Parathyroid adenoma (tissue), 2 donors: ENCODE measurements around the gene LAMB4.

ENCODE experiments used
- H2AFZ ChIP-seq: fragments of 300-600 bp; sonication (generic); one replicate; pipeline ENCODE4 v1.7.0; 2017; ENCODE audit warnings: antibody characterized with exemption, mild to moderate bottlenecking
- H3K27ac ChIP-seq: fragments of 300-600 bp; sonication (generic); one replicate; pipeline ENCODE4 v1.7.0; 2017
- H3K27me3 ChIP-seq: fragments of 300-600 bp; sonication (generic); one replicate; pipeline ENCODE4 v1.7.0; 2017; ENCODE audit warnings: low read length; ENCODE audit not compliant: control insufficient read depth, insufficient read depth
- H3K36me3 ChIP-seq: fragments of 300-600 bp; sonication (generic); one replicate; pipeline ENCODE4 v1.7.0; 2017; ENCODE audit warnings: low read length; ENCODE audit not compliant: control insufficient read depth, insufficient read depth
- H3K4me1 ChIP-seq: fragments of 300-600 bp; sonication (generic); one replicate; pipeline ENCODE4 v1.7.0; 2017; ENCODE audit warnings: control low read depth
- H3K4me2 ChIP-seq: fragments of 300-600 bp; sonication (generic); one replicate; pipeline ENCODE4 v1.7.0; 2017; ENCODE audit warnings: low read length
- H3K4me3 ChIP-seq: fragments of 300-600 bp; sonication (generic); one replicate; pipeline ENCODE4 v1.7.0; 2017; ENCODE audit warnings: low read depth, low read length
- H3K79me2 ChIP-seq: fragments of 300-600 bp; sonication (generic); one replicate; pipeline ENCODE4 v1.7.0; 2017; ENCODE audit warnings: control low read depth
- H3K9ac ChIP-seq: fragments of 300-600 bp; sonication (generic); one replicate; pipeline ENCODE4 v1.7.0; 2017; ENCODE audit warnings: mild to moderate bottlenecking
- H3K9me3 ChIP-seq: fragments of 300-600 bp; sonication (generic); one replicate; pipeline ENCODE4 v1.7.0; 2017; ENCODE audit warnings: low read length; ENCODE audit not compliant: control insufficient read depth
- CTCF ChIP-seq: fragments of 300-600 bp; sonication (generic); IDR thresholded peaks from one replicate; pipeline ENCODE4 v1.7.0; 2017; ENCODE audit warnings: antibody characterized with exemption, mild to moderate bottlenecking
- donor health status: primary hyperparathyroidism.

Gene LAMB4

GRCh38 chr7:108137993-108138392 lies 7.8 kb upstream of the LAMB4 start:
- H2AFZ ChIP-seq, result no peak overlapping the region
- H3K4me1 ChIP-seq, result no peaks in the 10 kb centered on the region
- no peak overlapping the region for H3K27ac ChIP-seq
- no peak overlapping the region for H3K4me3 ChIP-seq
- no peaks in the 10 kb centered on the region for H3K79me2 ChIP-seq
- no peak for TF ChIP-seq CTCF
- no peak overlapping the region for H3K9ac ChIP-seq
- no peak overlapping the region for H3K4me2 ChIP-seq
- no peaks in the 10 kb centered on the region for H3K36me3 ChIP-seq
- no peaks in the 10 kb centered on the region for H3K9me3 ChIP-seq
- H3K27me3 ChIP-seq, result no peaks in the 10 kb centered on the region

GRCh38 chr7:108137040-108137439 lies 6.9 kb upstream of the LAMB4 start:
- Histone ChIP-seq H3K9me3 (no peaks in the 10 kb centered on the region), H3K4me1 (no peaks in the 10 kb centered on the region), H3K27me3 (no peaks in the 10 kb centered on the region), H3K4me3 (no peak overlapping the region), H3K36me3 (no peaks in the 10 kb centered on the region), H3K27ac (no peak overlapping the region), H2AFZ (no peak overlapping the region), H3K9ac (no peak overlapping the region), H3K79me2 (no peaks in the 10 kb centered on the region), H3K4me2 (no peak overlapping the region)
- no peak for TF ChIP-seq CTCF

GRCh38 chr7:108136191-108136688 lies 6.1 kb upstream of the LAMB4 start:
- no peaks in the 10 kb centered on the region for H3K79me2 ChIP-seq
- no peaks in the 10 kb centered on the region for H3K27me3 ChIP-seq
- no peak overlapping the region for H3K9ac ChIP-seq
- no peak for TF ChIP-seq CTCF
- no peak overlapping the region for H3K4me3 ChIP-seq
- H3K4me2 ChIP-seq, result no peak overlapping the region
- H3K9me3 ChIP-seq, result no peaks in the 10 kb centered on the region
- no peaks in the 10 kb centered on the region for H3K36me3 ChIP-seq
- H3K27ac ChIP-seq, result no peak overlapping the region
- H3K4me1 ChIP-seq, result no peaks in the 10 kb centered on the region
- H2AFZ ChIP-seq, result no peak overlapping the region

GRCh38 chr7:108135446-108136190 lies 5.5 kb upstream of the LAMB4 start:
- H3K36me3 ChIP-seq, result no peaks in the 10 kb centered on the region

More at GRCh38 chr7:108135446-108136190, 5.5 kb upstream of the LAMB4 start:
- no peak overlapping the region for H2AFZ ChIP-seq
- H3K27ac ChIP-seq, result no peak overlapping the region
- no peaks in the 10 kb centered on the region for H3K9me3 ChIP-seq
- H3K4me3 ChIP-seq, result no peak overlapping the region
- no peaks in the 10 kb centered on the region for H3K4me1 ChIP-seq
- no peaks in the 10 kb centered on the region for H3K79me2 ChIP-seq
- no peak overlapping the region for H3K4me2 ChIP-seq
- no peak for TF ChIP-seq CTCF
- H3K27me3 ChIP-seq, result no peaks in the 10 kb centered on the region
- H3K9ac ChIP-seq, result no peak overlapping the region
